ENCODE data around the gene LAP3. TPM values are rescaled to one million over a fixed set of nuclear protein-coding genes. Genes with fewer than 3 reads are reported as not detected.

LAP3 gene
- total RNA-seq = 52.0 and 66.1 TPM in 2 replicates

DNA sequence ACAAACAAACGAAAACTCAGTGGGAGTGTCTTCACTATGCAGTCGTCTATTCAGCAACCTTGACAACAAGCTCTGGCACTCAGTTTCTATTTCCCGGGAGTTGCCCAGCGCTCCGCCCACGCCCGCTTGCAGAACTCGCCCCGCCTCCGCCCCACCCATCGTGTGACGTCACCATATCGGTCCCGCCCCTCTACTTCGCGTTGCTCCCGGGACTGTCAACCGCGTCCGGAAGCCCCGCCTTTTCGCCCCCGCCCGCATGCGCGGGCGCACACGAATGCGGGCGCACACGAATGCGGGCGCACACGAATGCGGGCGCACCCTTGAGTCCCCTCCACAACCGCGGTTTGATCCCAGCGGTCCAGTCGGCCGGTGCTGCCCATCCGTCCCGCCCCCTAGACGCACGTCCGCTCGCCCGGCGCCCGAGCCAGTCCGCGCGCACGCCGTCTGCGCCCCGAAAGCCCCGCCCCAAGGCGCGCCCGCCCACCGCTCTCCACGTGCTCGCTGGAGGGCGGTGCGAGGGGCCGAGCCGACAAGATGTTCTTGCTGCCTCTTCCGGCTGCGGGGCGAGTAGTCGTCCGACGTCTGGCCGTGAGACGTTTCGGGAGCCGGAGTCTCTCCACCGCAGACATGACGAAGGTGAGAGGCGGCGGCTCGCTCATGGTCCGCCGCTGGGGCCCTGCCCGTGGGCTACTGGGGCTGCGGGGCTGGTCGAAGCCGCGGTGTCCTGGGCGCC, at the start of gene LAP3:
Gene LAP3, plus strand, starts transcription at position 267 of the 733 bp plus-strand sequence. Its CDS starts 268 bp downstream, at position 535.
- TF ChIP-seq, protein P1, sequence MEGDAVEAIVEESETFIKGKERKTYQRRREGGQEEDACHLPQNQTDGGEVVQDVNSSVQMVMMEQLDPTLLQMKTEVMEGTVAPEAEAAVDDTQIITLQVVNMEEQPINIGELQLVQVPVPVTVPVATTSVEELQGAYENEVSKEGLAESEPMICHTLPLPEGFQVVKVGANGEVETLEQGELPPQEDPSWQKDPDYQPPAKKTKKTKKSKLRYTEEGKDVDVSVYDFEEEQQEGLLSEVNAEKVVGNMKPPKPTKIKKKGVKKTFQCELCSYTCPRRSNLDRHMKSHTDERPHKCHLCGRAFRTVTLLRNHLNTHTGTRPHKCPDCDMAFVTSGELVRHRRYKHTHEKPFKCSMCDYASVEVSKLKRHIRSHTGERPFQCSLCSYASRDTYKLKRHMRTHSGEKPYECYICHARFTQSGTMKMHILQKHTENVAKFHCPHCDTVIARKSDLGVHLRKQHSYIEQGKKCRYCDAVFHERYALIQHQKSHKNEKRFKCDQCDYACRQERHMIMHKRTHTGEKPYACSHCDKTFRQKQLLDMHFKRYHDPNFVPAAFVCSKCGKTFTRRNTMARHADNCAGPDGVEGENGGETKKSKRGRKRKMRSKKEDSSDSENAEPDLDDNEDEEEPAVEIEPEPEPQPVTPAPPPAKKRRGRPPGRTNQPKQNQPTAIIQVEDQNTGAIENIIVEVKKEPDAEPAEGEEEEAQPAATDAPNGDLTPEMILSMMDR (IDR thresholded peaks at IDR 0.05; ENCODE audit: insufficient read depth, low read length, poor library complexity, severe bottlenecking) = no peak
- H3K4me3 ChIP-seq (ENCODE audit: low read depth, low read length) = peak within 1 kb of the TSS; percentile 76
- H3K36me3 ChIP-seq (ENCODE audit: control insufficient read depth, insufficient read depth, low read length) = no peaks in the 10 kb centered on the region
- H3K27me3 ChIP-seq (ENCODE audit: control insufficient read depth, insufficient read depth, low read length) = no peaks in the 10 kb centered on the region
- peak; percentile 77 for DNase-seq (ENCODE audit: low read depth)

DNA sequence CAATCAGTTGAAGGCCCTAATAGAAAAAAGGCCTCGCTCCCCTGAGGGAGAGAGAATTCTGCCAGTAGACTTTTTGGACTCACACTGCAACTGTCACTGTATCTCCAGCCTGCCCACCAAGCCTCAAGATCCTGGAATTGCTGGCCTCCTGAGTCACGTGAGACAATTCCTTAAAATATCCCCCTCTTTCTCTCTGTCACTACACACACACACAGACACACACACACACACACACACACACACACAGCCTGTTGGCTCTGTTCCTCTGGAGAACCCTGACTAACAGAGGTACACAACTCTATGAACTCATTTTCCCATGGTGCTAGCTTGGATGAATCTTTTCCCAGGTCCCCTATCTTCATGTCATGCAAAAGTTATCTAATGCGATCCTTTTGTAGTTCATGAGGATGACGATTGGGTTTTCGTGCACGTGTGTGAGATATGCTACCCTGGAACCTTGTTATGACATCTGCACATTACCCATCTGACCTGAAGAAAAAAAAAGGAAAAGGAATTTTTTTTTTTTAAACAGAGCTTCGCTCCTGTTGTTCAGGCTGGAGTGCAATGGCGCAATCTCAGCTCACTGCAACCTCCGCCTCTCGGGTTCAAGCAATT, 48.3 kb upstream of the LAP3 start:
- H3K27me3 ChIP-seq (ENCODE audit: control insufficient read depth, insufficient read depth, low read length) = peaks cover 2% of the 10 kb centered on the region
- DNase-seq (ENCODE audit: low read depth) = no peak
- H3K4me3 ChIP-seq (ENCODE audit: low read depth, low read length) = no peak overlapping the region
- no peaks in the 10 kb centered on the region for H3K36me3 ChIP-seq (ENCODE audit: control insufficient read depth, insufficient read depth, low read length)
- TF ChIP-seq, protein P1 (IDR thresholded peaks at IDR 0.05; ENCODE audit: insufficient read depth, low read length, poor library complexity, severe bottlenecking) = no peak

DNA sequence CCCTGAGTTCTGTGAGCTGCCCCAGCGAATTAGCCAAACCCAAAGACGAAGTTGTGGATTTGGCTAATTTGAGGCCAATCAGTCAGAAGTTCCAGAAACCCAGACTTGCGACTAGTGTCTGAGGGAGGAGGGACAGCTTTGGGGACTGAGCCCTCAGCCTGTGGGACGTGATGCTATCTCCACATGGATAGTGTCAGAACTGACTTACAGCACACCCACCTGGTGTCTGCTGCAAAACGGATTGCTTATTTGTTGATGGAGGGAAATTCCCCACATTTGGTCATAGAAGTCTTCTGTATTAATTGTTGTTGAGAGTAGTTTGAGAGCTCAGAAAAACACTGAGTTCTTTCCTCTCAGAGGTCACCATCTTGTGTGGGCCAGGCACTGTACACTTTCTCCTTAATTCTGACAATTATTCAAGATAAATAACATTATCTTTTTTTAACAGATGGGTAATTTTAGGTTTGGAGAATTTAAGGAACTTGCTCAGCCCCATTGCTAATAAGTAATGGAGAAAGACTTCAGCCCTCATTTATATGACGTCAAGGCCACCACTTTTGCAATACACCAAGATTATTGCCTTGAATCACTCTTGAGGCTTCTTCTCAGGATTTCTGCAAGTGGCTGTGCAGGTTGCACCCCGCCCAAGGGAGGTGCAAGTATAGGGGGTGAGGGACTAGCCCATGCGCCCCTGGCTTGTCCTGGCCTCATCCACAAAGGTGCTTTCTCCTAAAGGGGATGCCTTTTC, 45.3 kb upstream of the LAP3 start:
- no peaks in the 10 kb centered on the region for H3K36me3 ChIP-seq (ENCODE audit: control insufficient read depth, insufficient read depth, low read length)
- peaks cover 2% of the 10 kb centered on the region for H3K27me3 ChIP-seq (ENCODE audit: control insufficient read depth, insufficient read depth, low read length)
- H3K4me3 ChIP-seq (ENCODE audit: low read depth, low read length) = no peak overlapping the region
- TF ChIP-seq, protein P1 (IDR thresholded peaks at IDR 0.05; ENCODE audit: insufficient read depth, low read length, poor library complexity, severe bottlenecking) = no peak
- no peak for DNase-seq (ENCODE audit: low read depth)

DNA sequence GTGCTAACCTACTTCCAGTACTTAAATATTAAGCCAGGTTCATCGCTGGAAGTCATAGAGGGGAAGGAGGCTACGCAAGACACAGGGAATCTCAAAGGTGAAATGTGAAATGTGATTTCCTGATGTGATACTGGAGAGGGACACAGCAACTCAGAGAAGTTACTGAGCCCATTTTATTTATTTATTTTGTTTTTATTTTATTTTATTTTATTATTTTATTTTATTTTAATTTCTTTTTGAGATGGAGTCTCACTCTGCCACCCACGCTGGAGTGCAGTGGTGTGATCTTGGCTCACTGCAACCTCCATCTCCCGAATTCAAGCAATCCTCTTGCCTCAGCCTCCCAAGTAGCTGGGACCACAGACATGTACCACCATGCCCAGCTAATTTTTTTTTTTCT, 42.3 kb upstream of the LAP3 start:
- H3K4me3 ChIP-seq (ENCODE audit: low read depth, low read length) = no peak overlapping the region
- H3K36me3 ChIP-seq (ENCODE audit: control insufficient read depth, insufficient read depth, low read length) = no peaks in the 10 kb centered on the region
- TF ChIP-seq, protein P1 (IDR thresholded peaks at IDR 0.05; ENCODE audit: insufficient read depth, low read length, poor library complexity, severe bottlenecking) = no peak
- H3K27me3 ChIP-seq (ENCODE audit: control insufficient read depth, insufficient read depth, low read length) = no peaks in the 10 kb centered on the region
- no peak for DNase-seq (ENCODE audit: low read depth)

DNA sequence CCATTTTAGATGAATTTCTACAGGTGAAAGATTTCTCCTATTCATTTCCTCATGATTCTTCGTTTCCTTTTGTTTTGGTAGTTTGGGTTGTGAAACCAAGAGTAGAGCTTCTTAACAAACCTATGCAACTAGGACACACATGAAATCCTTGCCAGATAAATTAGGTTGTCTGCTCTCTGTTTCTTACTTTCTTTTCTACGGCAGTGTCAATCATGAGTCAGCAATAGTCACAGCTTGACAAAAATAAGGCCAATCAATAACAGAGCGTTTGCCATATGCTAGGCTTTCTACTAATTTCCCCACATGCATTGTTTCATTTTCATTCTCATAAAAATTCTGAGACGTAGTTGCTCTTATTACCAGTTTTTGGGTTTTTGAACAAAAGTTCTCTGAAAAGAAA, 41.8 kb upstream of the LAP3 start:
- TF ChIP-seq, protein P1 (IDR thresholded peaks at IDR 0.05; ENCODE audit: insufficient read depth, low read length, poor library complexity, severe bottlenecking) = no peak
- H3K4me3 ChIP-seq (ENCODE audit: low read depth, low read length) = no peak overlapping the region
- H3K27me3 ChIP-seq (ENCODE audit: control insufficient read depth, insufficient read depth, low read length) = no peaks in the 10 kb centered on the region
- DNase-seq (ENCODE audit: low read depth) = no peak
- H3K36me3 ChIP-seq (ENCODE audit: control insufficient read depth, insufficient read depth, low read length) = no peaks in the 10 kb centered on the region

Measured in kidney epithelial cell (primary cell).